ENCODE measurements around the gene FCN1.

Gene FCN1

GRCh38 chr9:134918646-134919045, 934 bp upstream of the FCN1 start:
- TF ChIP-seq POLR2AphosphoS5 (IDR thresholded peaks at IDR 0.05; ENCODE audit: borderline replicate concordance, low read depth, low read length), result no peak
- TF ChIP-seq FOXP2 (optimal IDR thresholded peaks at IDR 0.05; ENCODE audit: control extremely low read depth, extremely low read length, insufficient read depth), result no peak
- TF ChIP-seq EZH2 (IDR thresholded peaks at IDR 0.05), result no peak
- no peaks in the 10 kb centered on the region for H3K36me3 ChIP-seq (ENCODE audit: insufficient read depth, low read length)
- no peaks in the 10 kb centered on the region for H3K9me3 ChIP-seq (ENCODE audit: low read depth, low read length)
- H3K9ac ChIP-seq (ENCODE audit: insufficient read length), result no peak overlapping the region
- DNase-seq (ENCODE audit: low read depth, low spot score), result no peak
- no peak overlapping the region for H3K4me3 ChIP-seq
- H3K27ac ChIP-seq, result no peak overlapping the region

GRCh38 chr9:134916161-134916665, 1.5 kb downstream of the FCN1 start:
- no peak overlapping the region for H3K4me3 ChIP-seq
- TF ChIP-seq EZH2 (IDR thresholded peaks at IDR 0.05) (no peak), POLR2AphosphoS5 (IDR thresholded peaks at IDR 0.05; ENCODE audit: borderline replicate concordance, low read depth, low read length) (no peak), FOXP2 (optimal IDR thresholded peaks at IDR 0.05; ENCODE audit: control extremely low read depth, extremely low read length, insufficient read depth) (no peak)
- H3K9me3 ChIP-seq (ENCODE audit: low read depth, low read length), result no peaks in the 10 kb centered on the region
- H3K9ac ChIP-seq (ENCODE audit: insufficient read length), result no peak overlapping the region
- H3K36me3 ChIP-seq (ENCODE audit: insufficient read depth, low read length), result no peaks in the 10 kb centered on the region
- DNase-seq (ENCODE audit: low read depth, low spot score), result no peak
- H3K27ac ChIP-seq, result no peak overlapping the region

GRCh38 chr9:134915046-134915985, 2.4 kb downstream of the FCN1 start:
- H3K4me3 ChIP-seq, result no peak overlapping the region
- no peaks in the 10 kb centered on the region for H3K9me3 ChIP-seq (ENCODE audit: low read depth, low read length)
- no peak overlapping the region for H3K27ac ChIP-seq
- no peak for TF ChIP-seq POLR2AphosphoS5 (IDR thresholded peaks at IDR 0.05; ENCODE audit: borderline replicate concordance, low read depth, low read length)
- no peak for TF ChIP-seq EZH2 (IDR thresholded peaks at IDR 0.05)
- TF ChIP-seq FOXP2 (optimal IDR thresholded peaks at IDR 0.05; ENCODE audit: control extremely low read depth, extremely low read length, insufficient read depth), result no peak
- DNase-seq (ENCODE audit: low read depth, low spot score), result no peak
- no peak overlapping the region for H3K9ac ChIP-seq (ENCODE audit: insufficient read length)
- H3K36me3 ChIP-seq (ENCODE audit: insufficient read depth, low read length), result no peaks in the 10 kb centered on the region

- H3K9me3 ChIP-seq (ENCODE audit: low read depth, low read length), result no peaks in the 10 kb centered on the region
- no peaks in the 10 kb centered on the region for H3K36me3 ChIP-seq (ENCODE audit: insufficient read depth, low read length)
- TF ChIP-seq POLR2AphosphoS5 (IDR thresholded peaks at IDR 0.05; ENCODE audit: borderline replicate concordance, low read depth, low read length) (no peak), EZH2 (IDR thresholded peaks at IDR 0.05) (no peak), FOXP2 (optimal IDR thresholded peaks at IDR 0.05; ENCODE audit: control extremely low read depth, extremely low read length, insufficient read depth) (no peak)
- no peak overlapping the region for H3K27ac ChIP-seq
- no peak for DNase-seq (ENCODE audit: low read depth, low spot score)
- H3K9ac ChIP-seq (ENCODE audit: insufficient read length), result no peak overlapping the region
- H3K4me3 ChIP-seq, result no peak overlapping the region
Measured at GRCh38 chr9:134914501-134914834, 3.2 kb downstream of the FCN1 start.

GRCh38 chr9:134913713-134914500, 3.8 kb downstream of the FCN1 start:
- no peak for TF ChIP-seq FOXP2 (optimal IDR thresholded peaks at IDR 0.05; ENCODE audit: control extremely low read depth, extremely low read length, insufficient read depth)
- no peak for TF ChIP-seq EZH2 (IDR thresholded peaks at IDR 0.05)
- TF ChIP-seq POLR2AphosphoS5 (IDR thresholded peaks at IDR 0.05; ENCODE audit: borderline replicate concordance, low read depth, low read length), result no peak
- no peaks in the 10 kb centered on the region for H3K9me3 ChIP-seq (ENCODE audit: low read depth, low read length)
- no peaks in the 10 kb centered on the region for H3K36me3 ChIP-seq (ENCODE audit: insufficient read depth, low read length)
- no peak for DNase-seq (ENCODE audit: low read depth, low spot score)
- H3K4me3 ChIP-seq, result no peak overlapping the region
- H3K9ac ChIP-seq (ENCODE audit: insufficient read length), result no peak overlapping the region
- no peak overlapping the region for H3K27ac ChIP-seq

GRCh38 chr9:134913041-134913712, 4.5 kb downstream of the FCN1 start:
- no peak for DNase-seq (ENCODE audit: low read depth, low spot score)
- Histone ChIP-seq H3K27ac (no peak overlapping the region), H3K9me3 (ENCODE audit: low read depth, low read length) (no peaks in the 10 kb centered on the region), H3K36me3 (ENCODE audit: insufficient read depth, low read length) (no peaks in the 10 kb centered on the region), H3K9ac (ENCODE audit: insufficient read length) (no peak overlapping the region), H3K4me3 (no peak overlapping the region)
- no peak for TF ChIP-seq POLR2AphosphoS5 (IDR thresholded peaks at IDR 0.05; ENCODE audit: borderline replicate concordance, low read depth, low read length)
- TF ChIP-seq FOXP2 (optimal IDR thresholded peaks at IDR 0.05; ENCODE audit: control extremely low read depth, extremely low read length, insufficient read depth), result no peak
- TF ChIP-seq EZH2 (IDR thresholded peaks at IDR 0.05), result no peak

GRCh38 chr9:134912126-134912840, 5.4 kb downstream of the FCN1 start:
- Histone ChIP-seq H3K27ac (no peak overlapping the region), H3K36me3 (ENCODE audit: insufficient read depth, low read length) (no peaks in the 10 kb centered on the region), H3K9me3 (ENCODE audit: low read depth, low read length) (no peaks in the 10 kb centered on the region), H3K4me3 (no peak overlapping the region), H3K9ac (ENCODE audit: insufficient read length) (no peak overlapping the region)
- no peak for DNase-seq (ENCODE audit: low read depth, low spot score)
- TF ChIP-seq POLR2AphosphoS5 (IDR thresholded peaks at IDR 0.05; ENCODE audit: borderline replicate concordance, low read depth, low read length), result no peak
- TF ChIP-seq EZH2 (IDR thresholded peaks at IDR 0.05), result no peak
- no peak for TF ChIP-seq FOXP2 (optimal IDR thresholded peaks at IDR 0.05; ENCODE audit: control extremely low read depth, extremely low read length, insufficient read depth)

Measured in SK-N-MC (cell line).